Astrocyte (in vitro differentiated cells and primary cell): ENCODE measurements around the gene EFNA2.
"Not testable (repeated sequence)": the region's sequence is repeated elsewhere in the genome, so short reads cannot be mapped to it uniquely, and the experiment has no call there.

Experiments used
- CTCF ChIP-seq: IDR thresholded peaks from 2 replicates; pipeline ENCODE4 v1.5.1; 2011; ENCODE audit warnings: low read depth, mild to moderate bottlenecking, inconsistent platforms, low read length, moderate library complexity; ENCODE audit not compliant: insufficient read depth
- EZH2 ChIP-seq: IDR thresholded peaks from 2 replicates; pipeline ENCODE4 v1.6.1; 2012; ENCODE audit warnings: mild to moderate bottlenecking, low read length, inconsistent platforms; ENCODE audit not compliant: insufficient read depth

- TF ChIP-seq EZH2, CTCF: not testable (repeated sequence)
Observed at GRCh38 chr19:1305354-1305753, 19.7 kb downstream of the EFNA2 start.
